GM08714 (cell line): Measurements from ENCODE around the gene RRP8.

Experiments used
- H3K4me3 ChIP-seq: fragments of 200-500 bp; sonication (Bioruptor generic); 2 replicates; pipeline ENCODE4 v1.5.1; 2014; ENCODE audit warnings: mild to moderate bottlenecking, low read length, inconsistent platforms
- ZNF274 ChIP-seq: IDR thresholded peaks from 2 replicates; pipeline ENCODE4 v1.6.1; 2012; ENCODE audit warnings: mild to moderate bottlenecking, low read depth, low read length

Gene RRP8

DNA sequence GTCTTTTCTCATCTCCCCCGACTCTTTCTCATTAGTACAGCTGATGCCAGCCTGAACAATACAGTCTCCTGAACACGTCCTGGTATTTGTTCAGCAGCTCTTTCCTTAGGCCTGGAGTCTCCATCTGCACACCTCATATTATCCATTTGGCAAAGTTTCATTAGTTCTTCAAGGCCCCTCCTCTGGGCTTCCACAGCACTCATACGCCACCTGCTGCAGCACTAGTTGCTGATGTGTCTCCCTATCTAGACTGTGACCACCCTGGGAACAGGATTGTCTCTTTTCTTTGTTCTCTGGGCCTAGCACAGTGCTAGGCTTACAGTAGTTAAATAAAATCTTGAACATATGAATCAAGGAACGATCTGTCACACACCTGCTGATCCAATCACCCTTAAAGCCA lies 35.0 kb upstream of the RRP8 start:
- no peak for TF ChIP-seq ZNF274

GRCh38 chr11:6637871-6638270 lies 34.5 kb upstream of the RRP8 start:
- no peak for TF ChIP-seq ZNF274
- no peak overlapping the region for H3K4me3 ChIP-seq

More for the DNA sequence above, 35.0 kb upstream of the RRP8 start:
- H3K4me3 ChIP-seq, result no peak overlapping the region

GRCh38 chr11:6636480-6636879 lies 33.1 kb upstream of the RRP8 start:
- H3K4me3 ChIP-seq, result no peak overlapping the region
- no peak for TF ChIP-seq ZNF274

DNA sequence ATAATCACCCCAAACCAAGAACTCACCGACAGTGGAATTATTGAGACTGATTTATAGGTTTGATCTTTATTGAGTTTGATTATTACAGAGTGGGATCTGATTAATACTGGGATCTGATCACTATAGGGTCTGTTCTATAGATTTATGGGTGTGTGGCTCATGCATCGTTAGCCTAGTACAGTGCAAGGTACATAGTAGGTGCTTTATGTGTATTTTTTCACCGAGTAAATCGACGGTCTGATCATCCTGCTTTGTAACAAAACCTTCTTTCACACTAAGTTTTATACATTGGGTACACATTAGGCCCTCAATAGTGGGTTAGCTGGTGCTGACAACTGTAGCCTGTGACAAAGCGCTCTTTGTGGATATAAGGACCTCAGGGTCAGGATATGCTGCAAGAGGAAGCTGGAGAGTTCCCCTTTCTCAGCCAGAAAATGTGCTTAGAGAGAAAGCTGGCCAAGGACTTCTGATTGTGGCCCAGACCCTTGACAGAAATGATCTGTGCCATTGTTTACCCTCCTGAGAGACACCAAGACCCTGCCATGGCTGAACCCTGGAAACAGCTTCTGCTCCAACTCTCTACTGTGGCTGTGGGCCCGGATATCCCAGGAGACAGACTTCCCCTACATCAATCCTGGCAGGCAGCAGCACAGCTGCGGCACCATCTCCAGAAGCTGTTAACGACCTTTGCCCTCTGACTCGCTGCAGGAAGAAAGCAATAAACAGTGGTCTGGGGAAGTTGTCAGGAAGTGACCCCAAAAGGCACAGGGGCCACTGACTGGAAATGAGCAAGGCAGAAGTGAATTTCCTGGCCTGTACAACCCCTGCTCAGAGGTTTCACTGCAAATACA lies 31.9 kb upstream of the RRP8 start:
- TF ChIP-seq ZNF274, result no peak
- no peak overlapping the region for H3K4me3 ChIP-seq

GRCh38 chr11:6634534-6634933 lies 31.1 kb upstream of the RRP8 start:
- no peak for TF ChIP-seq ZNF274
- H3K4me3 ChIP-seq, result no peak overlapping the region

GRCh38 chr11:6633422-6634408 lies 30.3 kb upstream of the RRP8 start:
- no peak overlapping the region for H3K4me3 ChIP-seq
- TF ChIP-seq ZNF274, result no peak

- no peak overlapping the region for H3K4me3 ChIP-seq
- no peak for TF ChIP-seq ZNF274
Measured at GRCh38 chr11:6632116-6633073, 29.0 kb upstream of the RRP8 start.

- no peak for TF ChIP-seq ZNF274
- no peak overlapping the region for H3K4me3 ChIP-seq
Measured at GRCh38 chr11:6631361-6631890, 28.0 kb upstream of the RRP8 start.

DNA sequence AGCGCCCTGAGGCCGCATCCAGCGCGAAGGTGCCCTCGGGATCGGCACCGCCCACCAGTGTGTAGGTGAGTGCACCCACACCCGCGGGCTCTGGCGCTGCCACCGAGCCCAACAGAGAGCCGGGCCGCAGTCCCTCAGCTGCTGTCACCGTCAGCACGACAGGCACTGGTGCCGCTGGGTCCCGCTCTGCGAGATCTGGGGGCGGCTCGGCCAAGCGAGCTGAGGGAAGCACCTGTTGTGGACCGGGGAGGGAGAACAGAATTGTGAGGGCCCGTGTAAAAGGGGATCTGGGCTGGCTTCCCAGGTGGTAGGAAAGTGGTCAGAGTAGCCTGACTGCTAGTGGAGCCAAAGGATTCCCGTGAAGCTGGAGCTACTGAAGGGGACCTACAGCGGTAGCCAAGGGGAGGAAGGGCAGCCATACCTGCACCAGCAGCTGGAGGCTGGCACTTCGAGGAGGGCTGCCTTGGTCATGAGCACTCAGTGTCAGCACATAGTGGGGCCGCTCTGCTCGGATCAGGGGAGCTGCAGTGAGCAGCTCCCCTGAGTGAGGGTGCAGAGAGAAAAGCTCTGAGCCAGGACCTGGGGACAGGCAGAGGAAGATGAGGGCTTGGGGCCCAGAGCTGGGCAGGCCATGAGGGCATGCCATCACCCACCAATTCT lies 27.3 kb upstream of the RRP8 start:
- no peak overlapping the region for H3K4me3 ChIP-seq

GRCh38 chr11:6629892-6630631 lies 26.6 kb upstream of the RRP8 start:
- no peak overlapping the region for H3K4me3 ChIP-seq
- TF ChIP-seq ZNF274, result no peak

More for the DNA sequence above, 27.3 kb upstream of the RRP8 start:
- TF ChIP-seq ZNF274, result no peak

DNA sequence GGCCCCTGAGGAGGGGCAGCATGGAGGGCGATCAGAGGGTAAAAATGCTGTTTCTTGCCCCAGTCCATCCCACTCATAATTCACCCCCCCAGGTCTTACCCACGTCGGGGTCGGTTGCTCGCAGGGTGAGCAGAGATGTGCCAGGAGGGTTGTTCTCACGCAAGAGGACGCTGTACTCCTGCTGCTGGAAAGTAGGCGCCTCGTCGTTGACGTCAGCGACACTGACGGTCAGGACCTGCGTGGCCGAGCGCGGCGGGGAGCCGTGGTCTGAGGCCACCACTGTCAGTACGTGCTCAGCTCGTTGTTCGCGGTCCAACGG lies 26.1 kb upstream of the RRP8 start:
- no peak overlapping the region for H3K4me3 ChIP-seq
- no peak for TF ChIP-seq ZNF274

GRCh38 chr11:6628526-6628925 lies 25.1 kb upstream of the RRP8 start:
- no peak for TF ChIP-seq ZNF274
- no peak overlapping the region for H3K4me3 ChIP-seq
